ENCODE results near the gene CDC42BPB. TPM values are rescaled to one million over a fixed set of nuclear protein-coding genes. Genes with fewer than 3 reads are reported as not detected.

CDC42BPB gene
- total and polyA plus RNA-seq, 12 donors, result 29.6 to 83.6 (median 69.3) TPM

- no peak for TF ChIP-seq CTCF (IDR thresholded peaks at IDR 0.05)
- Histone ChIP-seq H3K9me3 (no peaks in the 10 kb centered on the region), H3K27me3 (peaks cover 0 to 41% (median 27%) of the 10 kb centered on the region in 7 donors), H3K4me3 (no peak overlapping the region), H3K36me3 (no peaks in the 10 kb centered on the region), H3K4me1 (peaks cover 0 to 22% (median 11%) of the 10 kb centered on the region in 9 donors), H3K27ac (no peak overlapping the region)
- 77 to 81% methylated on average over 28 of the region's 28 CpGs for WGBS, 2 donors
- intact Hi-C loops (cut with DNase I), result loop anchor here in 2 of 10 donors (1.0 to 10.0 kb wide), 3 partner anchors 46 to 395 kb away; no protein-coding TSS in a partner anchor
- DNase-seq (peak in 1 of 2 donors; percentile 8), ATAC-seq (no peak)
Observed at GRCh38 chr14:103089386-103090335, 32.3 kb upstream of the CDC42BPB start.

GRCh38 chr14:103088921-103089320 lies 31.6 kb upstream of the CDC42BPB start:
- intact Hi-C loops (cut with DNase I), result loop anchor here in 1 of 10 donors (5.0 kb wide), 1 partner anchor 212 kb away; no protein-coding TSS in a partner anchor
- ATAC-seq, result no peak

GRCh38 chr14:103087343-103087835 lies 30.0 kb upstream of the CDC42BPB start:
- ATAC-seq, result no peak
- intact Hi-C loops (cut with DNase I), result loop anchor here in 1 of 10 donors (5.0 kb wide), 1 partner anchor 210 kb away; no protein-coding TSS in a partner anchor
- H3K4me1 ChIP-seq, result peaks cover 0 to 21% (median 12%) of the 10 kb centered on the region in 9 donors
- WGBS, 2 donors, result 71 to 75% methylated on average over 13 of the region's 13 CpGs
- DNase-seq, result peak in 1 of 2 donors; percentile 7
- H3K27ac ChIP-seq, result no peak overlapping the region
- no peaks in the 10 kb centered on the region for H3K36me3 ChIP-seq
- H3K9me3 ChIP-seq, result no peaks in the 10 kb centered on the region
- peaks cover 0 to 57% (median 43%) of the 10 kb centered on the region in 7 donors for H3K27me3 ChIP-seq
- no peak overlapping the region for H3K4me3 ChIP-seq
- TF ChIP-seq CTCF (IDR thresholded peaks at IDR 0.05), result no peak

More at GRCh38 chr14:103088921-103089320, 31.6 kb upstream of the CDC42BPB start:
- H3K36me3 ChIP-seq, result no peaks in the 10 kb centered on the region
- H3K9me3 ChIP-seq, result no peaks in the 10 kb centered on the region
- peak in 1 of 2 donors; percentile 7 for DNase-seq
- 88 to 91% methylated on average over 6 of the region's 6 CpGs for WGBS, 2 donors
- H3K27ac ChIP-seq, result no peak overlapping the region
- peaks cover 0 to 19% (median 12%) of the 10 kb centered on the region in 9 donors for H3K4me1 ChIP-seq
- TF ChIP-seq CTCF (IDR thresholded peaks at IDR 0.05), result no peak
- H3K4me3 ChIP-seq, result no peak overlapping the region
- H3K27me3 ChIP-seq, result peaks cover 0 to 48% (median 34%) of the 10 kb centered on the region in 7 donors

- no peaks in the 10 kb centered on the region for H3K9me3 ChIP-seq
- WGBS, 2 donors, result 75 to 79% methylated on average over 8 of the region's 8 CpGs
- no peak for ATAC-seq
- no peak overlapping the region for H3K4me3 ChIP-seq
- peak in 1 of 2 donors; percentile 9 for DNase-seq
- peaks cover 0 to 19% (median 11%) of the 10 kb centered on the region in 9 donors for H3K4me1 ChIP-seq
- no peak overlapping the region for H3K27ac ChIP-seq
- intact Hi-C loops (cut with DNase I), result loop anchor here in 1 of 10 donors (5.0 kb wide), 1 partner anchor 210 kb away; no protein-coding TSS in a partner anchor
- H3K27me3 ChIP-seq, result peaks cover 0 to 57% (median 46%) of the 10 kb centered on the region in 7 donors
- no peaks in the 10 kb centered on the region for H3K36me3 ChIP-seq
- TF ChIP-seq CTCF (IDR thresholded peaks at IDR 0.05), result no peak
Observed at GRCh38 chr14:103086771-103087342, 29.5 kb upstream of the CDC42BPB start.
